ENCODE data around the gene PARVG. TPM values are rescaled to one million over a fixed set of nuclear protein-coding genes. Genes with fewer than 3 reads are reported as not detected.

Gene PARVG
- total RNA-seq, 2 donors from 2014 or later, result 3.6 to 8.4 TPM

GRCh38 chr22:44188986-44189630, 8.4 kb downstream of the PARVG start:
- DNase-seq (no peak), ATAC-seq (no peak)
- intact Hi-C loops (cut with DNase I, micrococcal nuclease), result no loop called here

GRCh38 chr22:44190381-44190976, 9.8 kb downstream of the PARVG start:
- DNase-seq (no peak), ATAC-seq (no peak)
- intact Hi-C loops (cut with DNase I, micrococcal nuclease), result no loop called here

GRCh38 chr22:44191036-44191454, 10.3 kb downstream of the PARVG start:
- DNase-seq, result no peak
- no peak for ATAC-seq
- intact Hi-C loops (cut with DNase I, micrococcal nuclease), result no loop called here

GRCh38 chr22:44192098-44192815, 11.5 kb downstream of the PARVG start:
- intact Hi-C loops (cut with DNase I, micrococcal nuclease), result no loop called here
- ATAC-seq (no peak), DNase-seq (no peak)

- DNase-seq (no peak), ATAC-seq (no peak)
- intact Hi-C loops (cut with DNase I, micrococcal nuclease), result no loop called here
Measured at GRCh38 chr22:44192816-44193534, 12.2 kb downstream of the PARVG start.

GRCh38 chr22:44193535-44193891, 12.8 kb downstream of the PARVG start:
- DNase-seq (no peak), ATAC-seq (no peak)
- intact Hi-C loops (cut with DNase I, micrococcal nuclease), result no loop called here

- ATAC-seq (no peak), DNase-seq (no peak)
- intact Hi-C loops (cut with DNase I, micrococcal nuclease), result no loop called here
Measured at GRCh38 chr22:44194569-44194968, 13.8 kb downstream of the PARVG start.

- ATAC-seq, result no peak
- no peak for DNase-seq
- intact Hi-C loops (cut with DNase I, micrococcal nuclease), result no loop called here
Measured at GRCh38 chr22:44195189-44195871, 14.6 kb downstream of the PARVG start.

GRCh38 chr22:44196241-44196640, 15.5 kb downstream of the PARVG start:
- ATAC-seq (no peak), DNase-seq (no peak)
- intact Hi-C loops (cut with DNase I, micrococcal nuclease), result no loop called here

GRCh38 chr22:44196731-44197131, 16.0 kb downstream of the PARVG start:
- no peak for DNase-seq
- intact Hi-C loops (cut with DNase I, micrococcal nuclease), result no loop called here

GRCh38 chr22:44197271-44197670, 16.5 kb downstream of the PARVG start:
- DNase-seq (no peak), ATAC-seq (no peak)
- intact Hi-C loops (cut with DNase I, micrococcal nuclease), result no loop called here

More at GRCh38 chr22:44196731-44197131, 16.0 kb downstream of the PARVG start:
- ATAC-seq, result no peak

GRCh38 chr22:44199164-44199563, 18.4 kb downstream of the PARVG start:
- DNase-seq, result no peak
- no peak for ATAC-seq
- intact Hi-C loops (cut with DNase I, micrococcal nuclease), result no loop called here

GRCh38 chr22:44199866-44200265, 19.1 kb downstream of the PARVG start:
- ATAC-seq (no peak), DNase-seq (no peak)
- intact Hi-C loops (cut with DNase I, micrococcal nuclease), result no loop called here

GRCh38 chr22:44200451-44200850, 19.7 kb downstream of the PARVG start:
- DNase-seq (no peak), ATAC-seq (no peak)
- intact Hi-C loops (cut with DNase I, micrococcal nuclease), result no loop called here

GRCh38 chr22:44200855-44201550, 20.3 kb downstream of the PARVG start:
- ATAC-seq, result no peak
- intact Hi-C loops (cut with DNase I, micrococcal nuclease), result no loop called here
- no peak for DNase-seq

- DNase-seq, result no peak
- intact Hi-C loops (cut with DNase I, micrococcal nuclease), result no loop called here
- ATAC-seq, result no peak
Measured at GRCh38 chr22:44201665-44202064, 20.9 kb downstream of the PARVG start.

GRCh38 chr22:44202261-44202789, 21.6 kb downstream of the PARVG start:
- intact Hi-C loops (cut with DNase I, micrococcal nuclease), result no loop called here
- ATAC-seq (no peak), DNase-seq (no peak)

GRCh38 chr22:44203203-44203602, 22.5 kb downstream of the PARVG start:
- DNase-seq (no peak), ATAC-seq (no peak)
- intact Hi-C loops (cut with DNase I, micrococcal nuclease), result no loop called here
